GM19438 (cell line): Measurements from ENCODE around the gene TRPM3.

Source experiments
- ATAC-seq: cut with Tn5 transposase; IDR thresholded peaks from one replicate; pipeline ENCODE4 v1.9.1; 2021; ENCODE audit warnings: low read depth; ENCODE audit not compliant: unreplicated experiment

Gene TRPM3

DNA sequence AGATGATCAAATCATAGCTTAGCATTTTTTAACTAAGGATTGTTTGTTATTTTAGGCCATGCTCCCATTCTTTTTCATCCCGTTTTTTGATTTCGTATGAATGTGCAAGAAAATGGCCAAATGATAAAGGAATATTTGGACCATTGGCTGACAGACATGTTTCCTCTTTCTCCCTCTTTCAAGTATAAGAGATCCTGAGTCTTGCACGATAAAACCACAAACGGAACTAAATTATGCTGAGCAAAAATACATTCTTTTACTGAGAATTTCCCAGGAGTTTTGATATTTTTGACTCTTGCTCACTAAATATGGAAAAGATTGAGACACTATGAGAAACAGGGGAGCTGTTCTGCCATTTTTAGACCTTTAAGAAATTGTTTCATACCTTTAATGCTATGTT, 616.6 kb downstream of the TRPM3 start:
- ATAC-seq = no peak

DNA sequence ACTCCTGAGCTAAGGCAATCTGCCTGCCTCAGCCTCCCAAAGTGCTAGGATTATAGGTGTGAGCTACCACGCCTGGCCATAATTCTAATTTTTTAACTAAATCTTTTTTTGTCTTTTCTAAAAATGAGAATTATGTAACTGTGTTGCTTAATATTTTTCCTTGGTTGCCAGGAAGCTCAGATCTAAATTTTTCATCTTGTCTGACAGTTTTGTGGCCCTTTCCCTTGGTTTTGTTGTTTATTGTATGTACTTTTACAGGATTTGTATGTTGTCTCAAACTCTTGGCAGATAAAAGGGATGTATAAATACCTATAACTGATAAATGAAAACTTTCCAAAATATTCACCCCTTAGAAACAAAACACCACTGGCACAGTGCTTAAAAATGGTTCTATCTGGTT, 618.7 kb downstream of the TRPM3 start:
- ATAC-seq = no peak

DNA sequence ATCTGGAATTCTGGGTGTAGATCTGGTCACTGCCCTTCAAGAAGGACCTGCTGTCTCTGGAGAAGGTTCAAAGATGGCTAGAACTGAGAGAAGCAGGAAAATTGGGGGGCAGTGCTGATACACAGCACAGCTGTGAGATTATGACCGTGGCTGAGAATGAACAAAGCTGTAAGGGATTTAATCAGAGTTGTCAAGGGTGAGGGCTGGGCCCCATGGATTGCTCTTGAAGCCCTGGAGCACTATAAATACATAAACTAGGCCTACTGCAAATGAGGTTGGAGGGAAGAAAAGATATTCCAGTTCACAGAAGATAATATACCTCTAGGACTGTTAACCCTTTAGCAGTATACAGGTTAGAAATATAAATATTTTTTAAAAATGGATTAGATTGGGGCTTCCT, 620.6 kb downstream of the TRPM3 start:
- ATAC-seq = no peak

DNA sequence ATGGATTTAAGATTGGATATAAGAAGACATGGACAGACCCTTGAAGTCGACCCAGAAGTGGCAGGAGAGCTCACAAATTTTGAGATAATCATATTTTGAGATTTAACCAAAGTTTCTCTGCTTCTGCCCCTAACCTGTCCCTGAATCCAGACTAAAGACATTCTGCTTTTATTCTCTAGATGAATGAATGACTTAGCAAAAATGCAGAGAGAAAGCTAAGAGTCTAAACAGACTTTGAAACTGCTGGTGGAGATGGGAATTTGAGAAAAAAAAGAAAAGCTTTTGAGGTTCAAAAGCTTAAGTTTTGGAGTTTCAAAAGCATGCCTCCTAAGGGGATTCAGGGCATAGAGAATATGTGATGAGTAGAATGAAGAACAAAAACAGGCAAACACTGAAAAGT, 621.8 kb downstream of the TRPM3 start:
- ATAC-seq = no peak

DNA sequence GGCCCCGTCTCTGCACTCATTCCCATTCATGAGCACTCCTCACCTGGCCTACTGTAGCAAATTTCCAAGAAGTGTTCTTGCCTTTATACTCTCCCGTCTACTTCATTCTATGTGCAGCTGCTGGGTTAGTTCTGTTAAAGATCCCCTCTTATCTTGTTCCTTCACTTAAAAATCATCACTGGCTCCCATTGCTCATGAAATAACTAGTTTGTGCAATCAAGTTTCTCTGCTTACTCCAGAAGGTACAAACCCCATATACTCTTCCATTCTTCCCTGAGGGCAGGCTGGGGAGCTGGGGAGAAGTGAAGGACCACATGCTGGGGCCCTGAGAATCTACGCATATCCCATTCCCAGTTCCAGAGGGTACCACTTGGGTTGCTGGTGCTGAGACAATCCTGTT, 622.6 kb downstream of the TRPM3 start:
- no peak for ATAC-seq

DNA sequence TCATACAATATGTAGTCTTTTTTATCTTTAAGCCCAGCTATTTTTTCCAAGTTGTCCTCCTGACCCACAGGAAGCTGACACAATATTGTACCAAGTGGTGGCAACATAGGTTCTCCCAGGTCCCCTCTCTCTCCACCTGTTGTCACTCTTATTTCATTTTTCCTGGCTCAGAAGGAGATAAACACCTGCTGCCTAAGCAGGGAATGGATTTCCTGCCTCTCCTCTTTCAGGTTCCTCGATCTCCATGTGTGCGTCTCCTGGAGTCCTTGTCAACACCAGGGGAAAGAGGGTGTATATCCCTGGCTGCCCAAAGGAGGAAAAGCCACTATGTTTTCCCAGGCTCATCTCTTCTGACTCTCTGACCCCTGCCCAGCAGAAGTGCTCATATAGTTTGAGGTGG, 625.2 kb downstream of the TRPM3 start:
- no peak for ATAC-seq

DNA sequence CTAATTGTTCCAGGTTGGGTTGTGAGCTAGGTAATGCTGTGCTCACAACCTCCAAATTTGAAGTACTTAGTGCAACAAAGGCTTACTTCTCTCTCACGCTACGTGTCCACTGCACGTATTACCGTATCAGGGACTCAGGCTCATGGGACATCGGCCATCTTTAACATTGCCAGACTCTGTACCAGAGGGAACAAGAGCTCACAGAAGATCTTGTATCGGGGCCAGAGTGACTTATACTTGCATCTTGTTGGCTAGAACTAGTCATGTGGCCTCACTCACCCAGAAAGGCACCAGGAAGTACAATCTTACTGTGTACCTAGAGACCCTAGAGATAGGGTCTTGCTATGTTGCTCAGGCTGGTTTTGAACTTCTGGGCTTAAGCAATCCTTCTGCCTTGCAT, 625.9 kb downstream of the TRPM3 start:
- ATAC-seq = no peak

DNA sequence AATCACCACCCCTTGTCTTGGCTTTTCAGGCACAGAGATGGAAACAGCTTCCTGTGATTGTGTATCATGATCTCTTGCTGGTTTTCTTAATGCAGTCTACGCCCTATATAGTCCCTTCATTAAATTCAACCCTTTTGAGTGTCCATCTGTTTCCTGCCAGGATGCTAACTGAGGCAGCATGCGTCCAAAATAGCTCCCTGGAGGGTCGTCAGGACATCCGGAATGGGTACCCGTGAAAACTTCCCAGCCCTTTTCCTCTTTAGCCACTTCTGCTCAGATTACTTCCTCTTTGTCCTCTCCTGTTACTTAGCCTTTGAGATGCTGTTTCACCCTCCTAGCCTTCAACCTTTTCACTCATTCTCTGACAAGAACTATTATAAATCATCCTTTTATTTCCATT, 627.2 kb downstream of the TRPM3 start:
- no peak for ATAC-seq

DNA sequence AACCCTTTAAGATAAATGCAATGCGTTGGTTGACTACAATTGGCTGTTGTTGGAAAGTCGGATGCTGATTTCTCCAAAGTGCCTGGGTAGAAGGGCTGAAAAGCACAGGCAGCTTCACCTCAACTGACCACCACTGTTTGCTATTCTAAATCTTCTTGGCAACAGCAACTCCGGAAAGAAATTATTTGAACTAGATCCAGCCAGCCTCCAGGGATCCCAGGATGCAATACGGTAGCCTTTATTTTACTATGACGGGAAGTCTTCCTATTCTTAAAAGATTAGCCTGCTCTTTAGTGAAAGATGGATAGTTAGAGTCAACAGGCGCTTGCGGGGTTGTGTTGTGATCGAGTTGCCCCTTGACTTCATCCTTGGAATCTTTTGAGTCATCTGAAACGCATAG, 628.4 kb downstream of the TRPM3 start:
- no peak for ATAC-seq

DNA sequence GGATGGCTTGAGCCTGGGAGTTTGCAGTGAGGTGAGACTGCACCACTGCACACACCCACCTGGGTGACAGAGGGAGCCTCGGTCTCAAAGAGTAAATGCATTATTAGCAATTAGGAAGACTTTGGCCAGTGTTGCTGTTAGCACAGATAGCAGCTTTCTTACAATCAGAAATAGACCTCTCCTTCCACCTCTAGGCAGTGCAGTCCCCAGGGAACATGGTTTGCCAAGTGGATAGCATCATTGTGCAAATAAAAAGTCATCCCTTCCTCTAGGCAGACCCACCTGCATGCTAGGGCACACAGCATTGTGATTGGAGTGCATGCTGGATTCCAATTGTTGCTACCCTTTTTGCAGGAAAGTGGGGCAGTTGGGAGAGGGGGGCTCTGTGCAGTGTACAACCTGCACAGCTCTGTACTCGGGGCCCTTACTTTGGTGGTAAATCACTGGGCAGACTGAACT, 629.1 kb downstream of the TRPM3 start:
- ATAC-seq = no peak

DNA sequence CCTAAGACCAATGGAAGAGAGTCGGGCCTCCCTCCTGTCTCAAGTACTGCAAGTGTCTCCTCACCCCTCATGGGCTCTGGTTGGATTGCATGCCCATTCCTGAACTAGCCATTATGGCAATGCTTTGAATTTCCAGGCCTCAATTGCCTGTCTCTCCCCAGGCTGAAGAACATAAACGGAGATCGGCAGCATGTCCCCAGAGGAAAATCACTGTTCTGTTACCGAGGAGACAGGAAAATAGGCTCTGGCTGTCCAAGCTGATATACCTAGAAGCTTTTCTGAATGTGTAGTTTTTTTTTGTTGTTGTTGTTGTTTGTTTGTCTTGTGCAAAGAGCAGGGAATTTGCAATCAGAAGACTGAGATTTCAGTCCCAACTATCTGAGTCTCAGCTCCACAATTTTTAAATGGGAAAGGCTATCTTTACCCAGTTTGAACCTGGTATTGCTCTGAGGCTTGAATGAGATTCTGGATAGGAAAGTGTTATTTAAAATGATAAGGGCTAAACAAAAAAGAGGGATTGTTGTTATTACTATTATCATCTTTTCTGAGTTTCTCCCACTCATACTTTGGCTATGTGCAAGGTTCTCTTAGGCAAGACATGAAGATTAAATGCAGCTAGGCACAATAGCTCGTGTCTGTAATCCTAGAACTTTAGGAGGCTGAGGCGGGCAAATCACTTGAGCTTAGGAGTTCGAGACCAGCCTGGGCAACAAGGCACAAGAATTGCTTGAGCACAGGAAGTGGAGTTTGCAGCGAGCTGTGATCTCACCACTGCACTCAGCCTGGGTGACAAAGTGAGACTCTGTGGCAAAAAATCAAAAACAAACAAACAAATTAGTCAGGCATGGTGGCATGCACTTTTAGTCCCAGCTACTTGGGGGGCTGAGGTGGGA, 629.7 kb downstream of the TRPM3 start:
- ATAC-seq = no peak

DNA sequence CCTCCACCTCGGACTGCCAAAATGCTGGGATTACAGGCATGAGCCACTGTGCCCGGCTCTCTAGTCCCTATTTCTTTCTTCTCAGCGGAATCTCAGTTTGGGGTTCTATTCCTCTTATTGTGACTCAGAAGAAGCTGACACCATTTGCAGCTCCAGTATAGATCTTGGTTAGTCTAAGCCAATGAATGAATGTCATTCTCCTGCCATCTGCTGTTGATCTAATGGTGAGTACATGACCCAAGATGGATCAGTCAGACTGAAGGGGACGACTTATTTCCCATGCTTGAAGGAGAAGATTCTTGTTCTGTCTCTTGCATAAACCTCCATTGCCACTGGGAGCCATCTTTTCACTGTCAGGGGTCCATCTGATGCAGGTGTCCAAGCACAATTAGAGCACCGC, 630.9 kb downstream of the TRPM3 start:
- no peak for ATAC-seq

DNA sequence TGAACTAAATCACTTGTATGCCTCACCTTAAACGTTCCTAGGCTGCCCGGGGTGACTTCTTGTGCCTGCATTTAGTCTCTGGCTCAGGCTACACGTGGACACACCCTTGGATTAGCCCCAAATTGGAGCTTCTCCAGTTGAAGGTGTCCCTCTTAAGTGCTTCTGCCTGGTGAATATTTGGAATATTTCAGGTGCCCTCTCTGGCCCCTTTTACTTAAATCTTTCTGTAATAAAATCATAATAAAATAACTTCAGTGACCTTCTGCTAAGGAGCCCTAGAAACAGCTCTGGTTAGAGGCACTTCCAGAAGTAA, 632.7 kb downstream of the TRPM3 start:
- ATAC-seq = no peak

DNA sequence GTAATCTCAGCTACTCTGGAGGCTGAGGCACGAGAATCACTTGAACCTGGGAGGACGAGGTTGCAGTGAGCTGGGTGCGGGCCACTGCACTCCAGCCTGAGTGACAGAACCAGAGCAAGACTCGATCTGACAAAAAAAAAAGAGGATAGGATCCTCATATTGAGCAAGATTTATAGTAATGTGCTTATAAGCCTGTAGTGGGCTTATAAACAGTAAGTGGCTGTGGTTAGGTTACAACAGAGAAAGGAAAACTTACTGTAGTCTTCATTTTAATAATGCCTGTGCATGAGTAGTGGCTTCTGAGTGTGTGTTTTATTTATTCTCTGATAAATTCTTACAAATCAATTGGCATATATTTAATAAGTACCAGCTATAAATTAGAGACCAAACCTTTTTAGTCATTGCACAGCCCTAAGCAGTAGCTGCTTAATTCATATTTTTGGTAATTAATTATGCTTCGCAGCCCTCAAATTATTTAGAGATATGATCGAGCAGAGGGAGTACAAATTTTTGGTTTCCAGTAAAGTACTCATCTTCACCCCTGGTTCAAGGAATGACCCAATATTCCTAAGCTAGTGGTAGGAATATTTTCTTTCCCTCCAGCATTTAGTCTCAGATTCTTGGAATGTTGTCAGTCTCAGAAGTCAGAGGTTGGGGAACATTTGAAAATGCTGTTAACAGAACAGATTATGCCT, 633.2 kb downstream of the TRPM3 start:
- ATAC-seq = no peak

DNA sequence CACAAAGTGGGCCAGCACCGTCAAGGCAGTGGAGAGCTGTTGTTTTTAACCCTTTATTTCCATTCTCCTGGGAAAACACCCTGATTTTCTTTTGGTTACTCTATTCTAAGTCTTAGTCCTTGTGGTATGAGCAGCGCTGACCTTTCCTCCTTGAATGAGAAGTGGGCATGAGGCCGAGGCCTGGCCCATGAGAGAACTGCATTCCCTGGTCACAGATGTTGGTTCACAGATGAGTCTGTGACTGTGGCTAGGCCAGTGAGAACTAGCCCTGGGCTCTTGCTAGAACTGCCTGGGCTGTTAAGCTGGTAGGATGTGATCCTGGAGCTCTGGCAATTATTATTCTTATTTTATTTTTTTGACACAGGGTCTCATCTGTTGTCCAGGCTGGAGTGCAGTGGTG, 635.3 kb downstream of the TRPM3 start:
- no peak for ATAC-seq

DNA sequence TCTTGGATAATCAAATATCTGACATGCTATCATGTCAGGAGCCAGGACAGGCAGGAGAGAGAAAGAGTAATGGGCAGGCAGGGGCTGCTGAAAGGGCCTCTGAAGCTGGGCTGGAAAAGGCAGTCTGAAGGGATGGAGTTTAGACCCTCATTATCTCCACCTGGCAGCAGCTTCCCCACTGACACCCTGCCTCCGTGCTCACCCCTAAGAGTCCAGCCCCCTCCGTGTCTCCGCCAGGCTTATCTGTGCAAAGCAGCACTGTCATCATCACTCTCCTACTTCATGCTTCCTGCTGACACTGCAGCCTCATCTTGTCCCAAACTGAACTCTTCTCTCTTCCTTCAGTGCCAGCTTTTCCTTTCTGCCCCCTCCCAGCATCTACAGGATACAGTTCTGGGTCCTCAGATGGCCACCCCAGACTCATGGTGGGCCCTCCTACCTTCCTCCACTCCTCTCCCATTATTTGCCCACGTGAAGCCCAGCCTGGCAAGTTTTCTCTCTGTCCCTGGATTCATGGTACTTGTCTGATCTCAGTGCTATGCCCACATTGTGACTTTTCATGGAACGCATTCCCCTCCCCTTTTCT, 636.1 kb downstream of the TRPM3 start:
- ATAC-seq = no peak

DNA sequence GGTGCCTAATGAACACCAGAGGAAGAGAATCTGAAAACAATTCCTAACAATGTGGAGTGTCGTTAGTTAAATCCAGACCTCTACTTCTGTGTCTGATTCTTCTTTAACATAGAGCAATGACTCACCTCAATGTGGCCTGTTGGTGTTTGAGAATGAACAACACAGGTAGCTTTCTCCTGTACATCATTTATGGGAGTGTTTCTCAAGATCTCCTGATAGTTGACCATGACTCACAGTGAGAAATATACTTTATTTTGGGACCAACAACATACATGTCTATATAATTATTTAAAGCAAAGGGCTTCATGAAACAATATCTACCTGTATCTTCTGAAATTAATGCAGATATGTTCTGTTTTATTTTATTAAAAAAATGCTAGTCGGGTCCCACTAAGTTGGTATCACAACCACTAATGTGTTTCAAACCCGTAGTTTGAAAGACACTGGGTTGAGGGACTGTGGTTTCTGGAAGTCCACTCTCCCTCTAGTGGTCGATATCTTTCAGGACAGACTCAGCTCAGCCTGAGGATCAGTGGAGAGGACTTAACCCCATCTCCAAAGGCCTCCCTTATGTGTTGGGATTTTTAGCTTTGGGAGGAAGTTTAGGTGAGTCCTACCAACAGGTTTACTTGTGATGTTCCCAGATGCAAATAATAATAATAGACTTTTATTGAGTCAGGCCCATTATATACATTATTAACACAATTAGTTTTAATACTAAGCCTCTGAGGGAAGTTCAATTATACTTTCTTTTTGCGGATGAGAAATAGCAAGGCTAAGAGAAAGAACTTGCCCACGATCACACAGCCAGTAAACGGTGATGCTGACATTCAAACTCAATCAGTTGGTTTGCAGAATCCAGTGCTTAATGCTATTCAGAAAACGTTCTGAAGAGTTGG, 636.9 kb downstream of the TRPM3 start:
- peak; percentile 68 for ATAC-seq

DNA sequence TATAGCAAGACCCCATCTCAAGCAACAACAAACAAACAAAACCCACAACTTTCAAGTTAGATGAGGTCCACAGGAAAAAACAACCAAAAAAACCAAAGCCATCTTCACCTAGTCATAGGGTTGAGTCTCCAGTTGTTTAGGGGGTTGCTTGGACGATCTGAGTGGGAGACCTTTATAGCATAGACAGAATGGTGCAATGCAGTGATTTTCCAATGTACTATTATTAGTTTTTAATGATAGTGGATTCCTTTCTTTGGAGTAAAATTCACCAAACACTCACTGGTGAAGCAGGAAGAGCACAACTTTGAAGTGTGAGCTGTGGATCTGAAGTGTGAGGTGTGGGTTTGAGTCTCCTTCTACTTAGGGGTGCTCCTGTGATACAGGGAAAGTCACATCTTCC, 640.0 kb downstream of the TRPM3 start:
- ATAC-seq = no peak

DNA sequence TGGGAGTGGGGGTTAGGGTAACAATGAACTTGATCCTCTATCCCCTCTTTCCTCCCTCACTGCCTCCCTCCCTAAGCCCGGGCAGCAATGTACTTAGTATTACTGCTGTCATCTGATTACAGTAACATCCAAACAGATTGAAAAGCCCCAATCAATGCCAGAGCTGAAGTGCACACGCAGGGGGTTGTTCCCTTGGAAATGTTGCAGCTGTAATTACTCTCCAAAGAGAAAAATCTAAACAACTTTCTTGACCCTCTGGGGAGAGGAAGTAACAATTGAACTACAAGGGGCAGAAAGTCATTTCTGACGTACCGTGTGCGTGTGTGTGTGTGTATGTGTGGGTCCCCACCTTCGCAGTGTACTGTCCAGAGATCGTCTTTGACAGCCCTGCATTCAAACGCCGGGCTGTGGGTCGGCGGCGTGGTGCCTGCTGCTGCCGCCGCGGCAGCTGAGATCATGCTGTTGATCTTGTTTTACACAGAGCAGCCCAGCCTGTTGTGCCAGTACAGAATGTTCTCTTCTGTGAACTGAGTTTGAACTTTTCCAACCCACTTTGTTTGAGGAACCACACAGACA, 640.9 kb downstream of the TRPM3 start:
- ATAC-seq = no peak

DNA sequence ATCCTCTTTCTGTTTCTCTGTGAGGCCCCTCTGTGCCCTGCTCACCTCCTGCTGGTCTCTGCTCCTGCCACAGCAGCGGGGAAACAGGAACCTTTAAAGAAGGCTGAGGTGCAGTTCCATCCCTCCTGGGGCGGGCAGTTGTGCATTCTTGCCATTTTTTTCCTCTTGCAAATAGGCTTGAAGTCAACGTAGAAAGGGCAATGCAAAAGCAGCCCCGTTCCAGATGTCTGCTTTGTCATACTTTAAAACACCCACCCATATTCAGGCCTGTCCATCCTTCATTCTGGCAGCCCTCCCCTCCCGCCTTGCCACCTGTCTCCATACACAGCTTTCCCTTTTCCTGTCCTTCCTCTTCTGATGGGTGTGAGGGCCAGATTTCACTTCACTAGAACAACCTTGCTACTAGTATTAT, 641.5 kb downstream of the TRPM3 start:
- no peak for ATAC-seq
